Stimulated activated CD8-positive, alpha-beta memory T cell treated with anti-CD3 and anti-CD28 coated beads, Interleukin-4, amount 100 ng/mL, for 4 hours (primary cell): Measurements from ENCODE around the gene C4BPB.
"Not testable (repeated sequence)": the region's sequence is repeated elsewhere in the genome, so short reads cannot be mapped to it uniquely, and the experiment has no call there.

Experiments used
- DNase-seq, 2 donors: peaks; one replicate each; pipeline ENCODE4 v3.0.0-alpha.2; 2020; ENCODE audit warnings: low read depth in 2 of 2, low spot score in 1 of 2

Gene C4BPB, protein sequence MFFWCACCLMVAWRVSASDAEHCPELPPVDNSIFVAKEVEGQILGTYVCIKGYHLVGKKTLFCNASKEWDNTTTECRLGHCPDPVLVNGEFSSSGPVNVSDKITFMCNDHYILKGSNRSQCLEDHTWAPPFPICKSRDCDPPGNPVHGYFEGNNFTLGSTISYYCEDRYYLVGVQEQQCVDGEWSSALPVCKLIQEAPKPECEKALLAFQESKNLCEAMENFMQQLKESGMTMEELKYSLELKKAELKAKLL

DNA sequence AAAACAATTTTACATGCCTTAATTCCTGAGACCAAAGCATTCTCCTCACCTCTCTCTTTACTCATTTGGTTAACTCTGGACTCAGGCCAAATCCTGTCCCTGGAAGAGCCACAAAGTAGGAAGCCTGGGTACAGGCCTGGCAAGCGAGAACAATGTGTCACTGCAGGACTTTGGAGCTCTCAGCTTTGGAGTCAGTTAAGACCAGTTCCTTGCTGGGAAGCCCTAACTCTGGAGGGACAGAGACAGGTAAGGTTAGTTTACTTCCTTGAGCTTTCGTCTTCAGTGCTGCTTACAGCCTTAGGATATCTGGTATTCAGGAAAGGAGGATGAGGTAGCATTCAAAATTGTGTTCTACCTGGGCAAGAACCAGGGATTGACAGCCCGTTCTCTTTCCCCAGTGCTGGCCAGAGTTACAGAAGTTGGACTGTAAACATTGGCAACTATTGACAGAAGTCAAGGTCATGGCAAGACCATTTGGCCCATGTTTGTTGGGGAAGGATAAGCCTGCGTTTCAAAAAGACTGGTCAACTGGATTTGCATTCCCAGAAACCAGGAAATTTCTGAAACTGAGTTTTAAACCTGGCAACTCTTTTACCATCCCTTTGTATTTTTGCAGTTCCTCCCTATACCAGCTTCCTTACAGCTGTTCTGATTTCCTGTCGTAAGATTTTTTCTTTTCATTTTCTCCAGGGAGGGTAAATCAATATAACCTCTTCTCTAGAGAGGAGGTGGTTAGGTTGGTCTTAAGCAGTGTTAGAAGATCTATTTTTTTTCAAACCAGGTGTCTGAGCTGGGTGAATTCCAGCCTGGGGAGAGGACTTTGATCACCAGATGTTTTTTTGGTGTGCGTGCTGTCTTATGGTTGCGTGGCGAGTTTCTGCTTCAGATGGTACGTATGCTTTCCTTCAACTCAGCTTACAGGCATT is at the start of gene C4BPB:
Gene C4BPB (plus strand): TSS at position 160 of the 926 bp plus-strand sequence. CDS start 672 bp downstream, at position 832.
- DNase-seq: no peak

GRCh38 chr1:207039380-207040180 is 49.1 kb upstream of the C4BPB start:
- DNase-seq: no peak

GRCh38 chr1:207040181-207040533 is 48.5 kb upstream of the C4BPB start:
- no peak for DNase-seq

GRCh38 chr1:207041397-207041796 is 47.3 kb upstream of the C4BPB start:
- DNase-seq: not testable (repeated sequence)

DNA sequence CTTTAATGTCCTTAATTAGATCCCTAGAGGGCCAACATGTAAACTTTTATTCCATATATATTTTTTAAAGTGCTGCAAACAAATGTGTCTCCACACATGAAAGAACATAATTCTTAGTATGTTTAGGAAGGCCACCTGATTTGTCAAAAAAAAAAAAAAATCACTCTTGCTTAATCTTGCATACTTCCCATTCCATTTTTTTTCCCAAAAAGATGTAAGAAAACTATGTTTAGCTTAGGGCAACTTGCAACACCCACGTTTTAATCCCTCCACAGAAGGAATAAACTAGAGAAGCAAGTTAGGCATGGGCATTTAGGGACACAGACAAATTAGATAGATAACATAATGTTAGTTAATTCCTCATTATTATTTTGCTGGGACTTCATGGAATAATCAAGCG is 43.2 kb upstream of the C4BPB start:
- no peak for DNase-seq

DNA sequence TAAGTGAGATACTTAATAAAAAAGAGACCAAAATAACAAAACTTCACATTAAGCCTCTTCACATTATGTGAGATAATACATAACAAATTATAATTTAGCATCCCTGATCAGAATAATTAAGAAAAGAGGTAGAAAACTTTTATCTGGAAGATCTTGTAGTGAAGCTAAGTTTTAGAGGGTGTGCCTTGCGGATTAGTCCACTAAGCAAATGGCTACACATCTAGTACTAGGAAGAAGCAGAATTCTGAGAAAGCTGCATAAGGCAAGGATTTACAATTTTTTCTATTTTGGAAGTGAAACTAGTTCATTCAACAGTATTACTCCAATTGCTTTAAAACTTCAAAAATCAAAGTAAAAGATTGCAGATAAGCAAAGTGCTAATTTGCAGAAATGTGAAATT is 41.2 kb upstream of the C4BPB start:
- DNase-seq: no peak

DNA sequence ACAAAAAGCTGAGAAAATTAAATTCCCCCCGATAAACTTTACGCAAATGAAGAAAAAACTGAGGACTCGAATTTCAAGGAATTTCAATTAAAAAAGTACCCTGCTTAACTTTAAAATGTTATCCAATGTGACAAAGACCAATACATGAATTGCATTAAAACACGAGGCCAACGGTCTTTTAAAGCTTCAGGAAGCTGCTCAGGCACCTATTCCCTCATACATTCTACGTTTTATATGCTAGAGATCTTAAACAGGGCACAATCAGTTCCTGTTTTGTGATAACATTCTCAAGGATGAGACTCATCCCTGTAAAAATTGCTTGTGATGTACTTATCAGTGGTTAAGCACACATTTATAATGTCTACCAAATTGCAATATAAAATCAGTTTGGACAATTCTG is 40.6 kb upstream of the C4BPB start:
- DNase-seq: no peak

DNA sequence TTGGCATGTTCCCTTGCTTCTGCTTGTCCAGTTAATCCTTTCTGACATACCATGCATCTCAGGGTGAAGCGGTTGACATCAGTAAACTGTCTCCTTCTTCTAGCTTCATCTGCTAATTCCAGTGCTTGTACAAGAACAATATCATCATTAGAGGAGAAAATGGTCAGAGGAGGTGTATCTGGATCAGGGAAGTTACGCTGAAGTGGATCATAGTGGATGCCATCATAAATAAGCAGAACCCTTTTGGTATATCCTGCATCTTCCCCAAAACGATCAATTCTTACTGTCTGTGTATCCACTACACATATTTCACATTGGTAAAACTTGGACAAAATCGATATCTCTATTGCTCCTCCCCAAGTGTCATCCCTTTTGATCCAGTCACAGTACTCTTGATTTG is 39.6 kb upstream of the C4BPB start:
- DNase-seq: no peak

DNA sequence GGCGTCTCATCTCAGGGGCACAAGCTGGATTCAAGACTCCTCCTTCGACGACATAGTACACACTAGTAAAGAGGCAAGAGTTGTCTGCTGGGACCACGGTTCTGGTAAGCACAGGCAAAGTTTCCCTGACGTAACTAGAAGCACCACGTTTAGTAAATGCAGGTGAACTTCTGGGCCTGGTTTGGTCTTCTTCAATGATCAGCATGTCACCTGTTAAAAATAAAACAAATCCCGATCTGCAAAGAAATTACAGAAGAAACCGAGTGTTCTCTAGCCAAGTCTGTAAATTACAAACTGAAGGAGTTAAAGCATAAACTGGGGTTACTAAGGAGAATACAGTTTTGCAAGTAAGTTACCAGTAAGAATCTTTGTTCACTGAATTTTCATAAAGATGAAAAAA is 39.1 kb upstream of the C4BPB start:
- no peak for DNase-seq

- peak in 1 of 2 donors; percentile 15 for DNase-seq
These were observed 38.7 kb upstream of the C4BPB start for GRCh38 chr1:207049974-207050391.

DNA sequence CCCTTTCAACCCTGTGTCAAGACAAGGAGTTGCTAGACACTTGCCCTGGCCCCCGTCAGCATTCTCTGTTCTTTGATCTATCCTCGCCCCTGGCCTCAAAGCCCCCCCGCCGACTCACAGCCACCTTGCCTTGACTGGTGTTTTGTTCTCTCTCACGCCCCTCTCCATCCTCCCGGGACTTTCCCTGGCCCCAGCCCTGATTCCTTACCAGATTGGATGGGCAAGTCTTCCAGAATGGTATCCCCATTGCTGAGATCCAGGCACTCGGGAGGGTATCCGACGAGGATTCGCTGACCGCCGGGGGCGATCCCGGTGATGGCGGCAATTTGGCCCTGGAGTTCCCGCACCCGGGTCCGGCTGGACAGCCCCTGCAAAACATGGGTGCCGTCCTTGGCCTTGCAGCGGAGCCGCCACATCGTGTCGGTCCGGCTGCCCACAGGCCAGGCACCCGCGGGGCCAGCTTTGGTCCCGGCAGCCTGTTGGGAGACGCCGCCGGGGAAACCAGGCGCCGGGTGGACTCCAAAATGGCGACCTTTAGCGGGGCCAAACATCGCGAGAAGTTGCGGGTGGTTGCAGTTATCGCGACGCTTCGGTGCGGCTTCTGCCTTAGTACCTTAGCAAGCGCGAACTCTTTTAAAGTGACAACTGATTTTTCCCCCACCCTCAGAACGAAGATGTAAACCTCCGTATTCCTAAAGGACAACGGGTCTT is 38.0 kb upstream of the C4BPB start:
- peak; percentile 77 to 82 for DNase-seq

GRCh38 chr1:207051191-207051943 is 37.3 kb upstream of the C4BPB start, which contains the start of gene YOD1:
Gene YOD1, minus strand, starts transcription at chr1:207051208. Its CDS starts 178 bp downstream, at chr1:207051030.
- no peak for DNase-seq

GRCh38 chr1:207052911-207053769 is 35.5 kb upstream of the C4BPB start, which contains the start of gene PFKFB2:
Gene PFKFB2, plus strand, starts transcription at chr1:207053275. Its CDS starts 1,443 bp downstream, at chr1:207054718.
- peak; percentile 88 to 92 for DNase-seq

- DNase-seq: no peak
These were observed 34.2 kb upstream of the C4BPB start for GRCh38 chr1:207054491-207054890.

DNA sequence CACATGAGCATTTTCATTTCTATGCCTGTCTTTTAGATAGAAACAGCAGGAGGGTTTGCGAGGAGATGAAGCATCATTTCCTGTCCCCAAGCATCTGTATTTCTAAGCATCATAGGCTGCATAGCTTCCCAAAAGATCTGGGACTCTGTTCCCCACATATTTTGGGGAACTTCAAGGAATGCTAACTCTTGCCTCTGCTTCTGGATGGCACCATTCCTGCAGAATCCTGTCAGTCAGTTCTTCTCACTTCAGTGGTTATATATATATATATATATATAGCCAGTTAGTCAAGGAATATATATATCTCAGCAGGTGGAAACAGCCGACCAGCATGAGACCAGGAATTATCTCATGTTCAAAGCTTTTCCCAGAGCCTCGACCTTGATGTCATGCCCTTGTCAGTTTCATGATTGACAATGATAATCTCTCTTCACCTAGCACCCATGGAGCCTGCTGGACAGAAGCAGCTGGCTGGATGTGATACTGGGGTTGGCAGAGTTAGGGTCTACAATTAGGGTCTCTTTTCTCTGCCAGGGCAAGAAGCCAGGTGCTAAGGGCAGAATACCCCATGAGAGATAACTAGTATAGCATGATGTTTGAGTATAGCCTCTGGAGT is 33.2 kb upstream of the C4BPB start:
- no peak for DNase-seq

GRCh38 chr1:207056673-207057072 is 32.0 kb upstream of the C4BPB start:
- DNase-seq: no peak

DNA sequence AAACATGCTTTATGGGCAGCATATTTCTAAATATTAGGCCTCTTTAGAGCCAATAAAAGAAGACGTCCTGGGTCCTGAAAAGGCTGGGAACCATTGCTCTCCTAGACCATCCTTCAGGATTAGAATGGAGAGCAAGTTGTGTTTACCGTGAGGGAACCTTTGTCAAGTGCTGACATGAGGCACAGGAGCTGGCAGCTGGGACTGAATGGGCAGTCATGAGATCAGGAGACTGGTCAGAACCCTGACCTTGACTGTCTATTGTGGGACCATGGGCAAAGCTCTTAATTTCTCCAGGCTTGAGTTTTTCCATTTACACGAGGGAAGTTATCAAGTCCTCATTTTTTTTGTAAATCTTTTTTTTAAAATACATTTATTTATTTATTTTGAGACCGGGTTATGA is 30.4 kb upstream of the C4BPB start:
- DNase-seq: no peak
